IPS-NIHi7 (cell line): ENCODE measurements around the gene PIM3.
"Not testable (repeated sequence)": the region's sequence is repeated elsewhere in the genome, so short reads cannot be mapped to it uniquely, and the experiment has no call there.

Experiments
- DNase-seq: peaks from one replicate; pipeline ENCODE4 v3.0.0; 2012; ENCODE audit warnings: mixed read lengths; ENCODE audit errors: extremely low spot score

The PIM3 gene

GRCh38 chr22:49966774-49967705 is 6.5 kb downstream of the PIM3 start:
- DNase-seq: no peak

GRCh38 chr22:49967706-49968208 is 7.2 kb downstream of the PIM3 start:
- DNase-seq: no peak

GRCh38 chr22:49968313-49968830 is 7.8 kb downstream of the PIM3 start:
- DNase-seq: no peak

DNA sequence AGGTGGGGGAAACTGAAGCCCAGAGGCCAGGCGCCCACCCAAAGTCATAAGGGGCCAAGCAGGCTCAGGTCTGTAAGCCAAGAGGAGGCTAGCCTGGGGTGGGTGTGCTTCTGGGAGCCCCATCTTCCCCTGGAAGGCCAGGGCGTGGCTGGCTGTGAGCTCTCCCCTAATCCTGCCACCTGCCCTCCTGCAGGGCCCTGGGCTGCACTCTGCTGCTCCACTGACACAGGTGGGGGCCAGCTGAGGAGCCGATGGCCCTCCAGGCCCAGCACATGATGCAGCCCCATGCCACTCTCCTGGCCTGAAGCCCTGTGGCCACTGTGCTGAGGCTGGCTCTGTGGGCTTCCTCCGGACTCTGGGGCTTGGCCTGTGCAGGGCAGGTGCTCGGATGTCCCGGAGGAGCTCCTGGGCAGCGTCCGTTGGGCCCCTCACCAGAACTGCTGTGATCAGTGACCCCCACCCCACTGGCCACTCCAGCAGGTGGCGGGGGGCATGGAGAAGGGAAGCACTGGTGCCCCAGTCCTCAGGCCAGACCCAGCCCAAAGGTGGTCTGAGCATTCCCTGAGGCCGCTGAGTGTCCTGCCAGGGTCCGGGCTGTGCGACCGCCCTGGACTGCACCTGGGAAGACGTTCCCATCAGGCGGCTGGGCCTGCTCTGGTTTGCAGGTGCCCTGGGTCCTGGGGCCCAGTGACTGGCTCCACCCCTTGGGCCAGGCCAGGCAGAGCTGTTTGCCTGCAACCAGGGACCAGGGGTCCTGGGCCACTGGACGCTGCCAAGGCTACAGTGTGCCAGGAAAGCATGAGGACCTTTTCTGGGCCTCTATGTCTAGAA is 8.5 kb downstream of the PIM3 start:
- DNase-seq: no peak

GRCh38 chr22:49969751-49970527 is 9.4 kb downstream of the PIM3 start:
- DNase-seq: no peak

- DNase-seq: peak; percentile 84
Observed at GRCh38 chr22:49970528-49971231, 10.1 kb downstream of the PIM3 start.

GRCh38 chr22:49971232-49972162 is 10.9 kb downstream of the PIM3 start:
- no peak for DNase-seq

- no peak for DNase-seq
Observed at GRCh38 chr22:49972163-49973017, 11.8 kb downstream of the PIM3 start.

DNA sequence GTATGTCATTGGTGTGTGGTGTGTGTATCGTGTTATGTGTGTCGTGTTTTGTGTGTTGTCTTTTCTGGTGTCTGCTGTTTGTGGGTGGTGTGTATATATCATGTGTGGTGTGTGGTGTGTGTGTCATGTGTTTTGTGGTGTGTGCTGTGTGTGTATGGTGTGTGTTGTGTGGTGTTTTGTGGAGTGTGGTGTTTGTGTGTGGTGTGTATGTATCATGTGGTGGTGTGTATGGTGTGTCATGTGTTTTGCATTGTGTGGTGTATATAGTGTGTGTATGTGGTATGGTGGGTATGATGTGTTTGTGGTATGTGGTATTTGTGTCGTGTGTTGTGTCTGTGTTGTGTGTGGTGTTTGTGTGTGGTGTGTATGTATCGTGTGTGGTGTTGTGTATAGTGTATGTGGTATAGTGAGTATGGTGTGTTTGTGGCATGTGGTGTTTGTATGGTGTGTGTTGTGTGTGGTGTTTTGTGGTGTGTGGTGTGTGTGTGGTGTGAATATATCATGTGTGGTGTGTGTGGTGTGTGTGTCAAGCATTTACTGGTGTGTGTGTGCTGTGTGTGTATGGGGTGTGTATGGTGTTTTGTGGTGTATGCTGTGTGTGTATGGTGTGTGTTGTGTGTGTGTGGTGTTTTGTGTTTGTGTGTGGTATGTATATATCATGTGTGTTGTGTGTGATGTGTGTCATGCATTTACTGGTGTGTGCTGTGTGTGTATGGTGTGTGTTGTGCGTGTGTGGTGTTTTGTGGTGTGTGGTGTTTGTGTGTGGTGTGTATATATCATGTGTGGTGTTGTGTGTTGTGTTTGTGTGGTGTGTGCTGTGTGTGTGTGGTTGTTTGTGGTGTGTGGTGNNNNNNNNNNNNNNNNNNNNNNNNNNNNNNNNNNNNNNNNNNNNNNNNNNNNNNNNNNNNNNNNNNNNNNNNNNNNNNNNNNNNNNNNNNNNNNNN is 12.7 kb downstream of the PIM3 start:
- no peak for DNase-seq

- no peak for DNase-seq
Observed at GRCh38 chr22:49975543-49976389, 15.2 kb downstream of the PIM3 start.

- DNase-seq: no peak
Observed at GRCh38 chr22:49976439-49977175, 16.0 kb downstream of the PIM3 start.

- DNase-seq: no peak
Observed at GRCh38 chr22:49977578-49977977, 17.0 kb downstream of the PIM3 start.

- no peak for DNase-seq
Observed at GRCh38 chr22:49979587-49980264, 19.2 kb downstream of the PIM3 start.

GRCh38 chr22:49981799-49982198 is 21.2 kb downstream of the PIM3 start:
- not testable (repeated sequence) for DNase-seq
